ENCODE results near the gene EXOC3L4.

The EXOC3L4 gene

DNA sequence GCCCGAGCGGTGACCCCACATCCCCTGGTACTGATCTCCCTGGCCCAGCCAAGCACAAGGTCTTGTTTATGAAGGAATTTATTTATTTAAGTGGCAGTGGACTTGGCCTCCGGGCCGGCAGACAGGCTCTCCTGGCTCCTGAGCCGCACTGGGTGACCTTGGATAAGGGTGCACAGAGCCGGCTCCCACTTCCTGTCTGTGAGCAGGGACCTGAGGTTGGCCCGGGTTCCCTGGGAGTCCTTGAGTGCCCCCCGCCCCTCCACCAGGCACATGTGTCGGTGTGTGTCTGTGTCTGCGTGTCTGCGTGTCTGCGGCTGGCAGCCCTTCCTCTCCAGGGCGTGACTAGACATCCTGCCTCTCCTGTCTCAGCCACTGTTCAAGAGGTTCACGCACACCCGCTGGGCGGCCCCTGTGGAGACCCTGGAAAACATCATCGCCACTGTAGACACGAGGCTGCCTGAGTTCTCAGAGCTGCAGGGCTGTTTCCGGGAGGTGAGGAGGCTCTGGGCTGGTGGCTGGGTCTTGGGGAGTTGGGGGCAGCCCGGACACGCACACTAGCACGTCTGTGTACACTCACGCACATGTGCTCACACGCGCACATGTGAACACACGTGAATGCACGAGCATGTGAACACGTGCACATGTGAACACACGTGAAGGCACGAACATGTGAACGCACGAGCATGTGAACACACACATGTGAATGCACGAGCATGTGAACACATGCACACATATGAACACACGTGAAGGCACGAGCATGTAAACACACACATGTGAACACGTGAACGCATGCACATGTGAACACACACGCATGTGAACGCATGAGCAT, 38.1 kb downstream of the EXOC3L4 start:
- peak overlapping the region; percentile 82 for H3K27ac ChIP-seq
- TF ChIP-seq, protein P1, sequence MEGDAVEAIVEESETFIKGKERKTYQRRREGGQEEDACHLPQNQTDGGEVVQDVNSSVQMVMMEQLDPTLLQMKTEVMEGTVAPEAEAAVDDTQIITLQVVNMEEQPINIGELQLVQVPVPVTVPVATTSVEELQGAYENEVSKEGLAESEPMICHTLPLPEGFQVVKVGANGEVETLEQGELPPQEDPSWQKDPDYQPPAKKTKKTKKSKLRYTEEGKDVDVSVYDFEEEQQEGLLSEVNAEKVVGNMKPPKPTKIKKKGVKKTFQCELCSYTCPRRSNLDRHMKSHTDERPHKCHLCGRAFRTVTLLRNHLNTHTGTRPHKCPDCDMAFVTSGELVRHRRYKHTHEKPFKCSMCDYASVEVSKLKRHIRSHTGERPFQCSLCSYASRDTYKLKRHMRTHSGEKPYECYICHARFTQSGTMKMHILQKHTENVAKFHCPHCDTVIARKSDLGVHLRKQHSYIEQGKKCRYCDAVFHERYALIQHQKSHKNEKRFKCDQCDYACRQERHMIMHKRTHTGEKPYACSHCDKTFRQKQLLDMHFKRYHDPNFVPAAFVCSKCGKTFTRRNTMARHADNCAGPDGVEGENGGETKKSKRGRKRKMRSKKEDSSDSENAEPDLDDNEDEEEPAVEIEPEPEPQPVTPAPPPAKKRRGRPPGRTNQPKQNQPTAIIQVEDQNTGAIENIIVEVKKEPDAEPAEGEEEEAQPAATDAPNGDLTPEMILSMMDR (conservative IDR thresholded peaks at IDR 0.05): no peak

DNA sequence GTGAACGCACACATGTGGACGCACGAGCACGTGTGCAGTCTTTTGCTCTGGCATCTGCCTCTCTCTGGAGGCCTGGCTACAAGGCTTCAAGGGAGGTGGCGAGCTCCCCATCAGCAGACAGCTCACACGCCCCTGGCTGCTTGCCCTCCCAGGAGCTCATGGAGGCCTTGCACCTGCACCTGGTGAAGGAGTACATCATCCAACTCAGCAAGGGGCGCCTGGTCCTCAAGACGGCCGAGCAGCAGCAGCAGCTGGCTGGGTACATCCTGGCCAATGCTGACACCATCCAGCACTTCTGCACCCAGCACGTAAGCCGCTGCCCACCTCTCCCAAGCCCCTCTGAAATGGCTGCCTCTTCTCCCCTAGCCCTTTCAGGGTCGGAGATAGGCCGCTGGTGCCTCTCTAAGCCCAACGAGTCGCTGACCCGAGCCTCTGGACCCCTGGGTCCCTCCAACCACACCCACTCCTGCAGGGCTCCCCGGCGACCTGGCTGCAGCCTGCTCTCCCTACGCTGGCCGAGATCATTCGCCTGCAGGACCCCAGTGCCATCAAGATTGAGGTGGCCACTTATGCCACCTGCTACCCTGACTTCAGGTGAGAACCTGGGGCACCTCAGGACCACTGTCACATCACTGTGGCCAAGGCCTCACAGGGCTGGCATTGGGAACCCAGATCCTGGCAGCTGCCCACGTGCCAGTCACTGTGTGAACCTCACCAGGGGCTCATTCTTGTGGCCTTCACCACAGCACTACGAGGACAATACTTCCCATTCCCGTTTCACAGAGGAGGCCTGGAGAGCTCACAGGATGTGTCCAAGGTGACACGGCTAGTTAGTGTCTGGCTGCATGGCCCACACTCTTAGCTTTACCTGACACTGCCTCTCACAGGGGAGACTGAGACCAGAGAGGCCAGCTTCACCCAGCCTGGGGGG, 39.0 kb downstream of the EXOC3L4 start:
- peak overlapping the region; percentile 82; the same call in 1 of the 2 replicates for H3K27ac ChIP-seq
- TF ChIP-seq, protein P1 (conservative IDR thresholded peaks at IDR 0.05): no peak

DNA sequence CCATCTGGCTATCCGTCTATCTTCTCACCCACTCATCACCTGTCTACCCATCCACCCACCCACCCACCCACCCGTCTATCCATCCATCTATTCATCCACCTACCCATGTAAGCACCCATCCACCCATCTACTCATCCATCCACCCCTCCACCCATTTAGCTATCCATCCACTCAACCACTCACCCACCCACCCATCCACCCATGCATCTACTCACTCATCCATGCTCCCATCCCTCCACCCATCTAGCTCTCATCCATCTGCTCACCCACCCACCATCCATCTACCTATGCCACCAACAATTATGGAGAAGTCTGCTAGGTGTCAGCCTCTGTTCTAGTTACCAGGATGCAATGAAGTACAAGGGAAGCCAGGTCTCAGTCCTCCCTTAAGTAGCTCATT, 39.9 kb downstream of the EXOC3L4 start:
- no peak overlapping the region for H3K27ac ChIP-seq

DNA sequence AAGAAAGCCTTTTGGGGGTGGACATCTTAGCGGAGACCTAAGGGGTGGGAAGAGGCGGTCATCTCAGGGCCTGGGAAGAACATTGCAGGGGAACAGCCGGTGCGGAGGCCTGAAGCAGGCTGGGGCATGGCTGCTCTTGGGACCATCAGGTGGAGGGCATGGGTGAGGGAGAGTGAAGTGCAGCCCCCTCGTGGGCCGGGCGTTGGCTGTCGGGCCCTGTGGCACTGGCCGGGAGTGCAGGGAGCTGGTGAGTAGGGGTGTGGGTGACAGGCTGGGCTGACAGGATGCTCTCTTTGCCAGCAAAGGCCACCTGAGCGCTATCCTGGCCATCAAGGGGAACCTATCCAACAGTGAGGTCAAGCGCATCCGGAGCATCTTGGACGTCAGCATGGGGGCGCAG, 40.4 kb downstream of the EXOC3L4 start:
- TF ChIP-seq, protein P1 (conservative IDR thresholded peaks at IDR 0.05): no peak

More for the DNA sequence above, 39.9 kb downstream of the EXOC3L4 start:
- TF ChIP-seq, protein P1 (conservative IDR thresholded peaks at IDR 0.05): no peak

DNA sequence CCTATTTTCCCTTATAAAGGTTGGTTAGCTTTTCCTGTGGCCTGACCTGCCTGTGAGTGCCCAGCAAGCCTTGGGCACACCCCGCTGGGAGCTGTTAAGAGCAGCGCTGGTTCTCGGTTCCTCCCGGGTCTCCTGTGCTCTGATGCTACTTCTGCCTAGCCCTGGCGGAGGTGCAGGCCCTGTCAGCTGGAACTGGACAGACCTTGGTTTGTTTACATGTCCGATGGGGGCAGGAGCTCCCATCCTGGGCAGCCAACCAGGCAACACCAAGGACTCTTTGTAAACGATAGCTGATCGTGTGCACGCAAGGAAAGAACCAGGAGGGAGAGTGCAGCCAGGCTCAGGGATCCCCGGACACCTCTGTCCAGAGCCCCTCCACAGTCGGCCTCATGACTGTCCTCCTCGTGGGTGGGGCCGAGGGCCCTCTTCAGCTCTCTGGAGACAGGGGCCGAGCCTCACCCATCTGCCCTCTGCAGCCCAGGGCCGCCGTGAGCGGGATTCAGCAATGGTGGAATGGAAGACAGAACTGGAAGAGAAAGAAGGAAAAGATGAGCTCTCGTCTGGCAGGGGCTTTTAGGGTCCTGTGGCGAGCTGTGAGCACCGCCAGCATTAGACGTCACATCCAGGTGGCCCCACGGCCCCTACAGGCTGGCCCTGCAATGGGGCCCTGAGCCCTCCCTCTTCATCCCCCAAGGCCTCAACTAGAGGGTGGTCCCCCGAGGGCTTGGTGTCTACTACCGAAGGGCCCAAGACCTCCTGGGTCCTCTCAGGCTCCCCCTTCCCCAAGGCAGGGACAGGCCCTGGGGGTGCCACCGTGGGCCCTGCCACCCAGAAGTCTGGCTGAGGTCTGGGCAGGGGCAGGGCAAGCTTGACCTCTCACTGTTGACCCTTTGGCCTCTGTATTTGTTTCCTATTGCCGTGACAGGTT, 41.1 kb downstream of the EXOC3L4 start:
- peak overlapping the region; percentile 16; the same call in 1 of the 2 replicates for H3K27ac ChIP-seq
- TF ChIP-seq, protein P1 (conservative IDR thresholded peaks at IDR 0.05): no peak

More for the DNA sequence above, 40.4 kb downstream of the EXOC3L4 start:
- H3K27ac ChIP-seq: no peak overlapping the region

DNA sequence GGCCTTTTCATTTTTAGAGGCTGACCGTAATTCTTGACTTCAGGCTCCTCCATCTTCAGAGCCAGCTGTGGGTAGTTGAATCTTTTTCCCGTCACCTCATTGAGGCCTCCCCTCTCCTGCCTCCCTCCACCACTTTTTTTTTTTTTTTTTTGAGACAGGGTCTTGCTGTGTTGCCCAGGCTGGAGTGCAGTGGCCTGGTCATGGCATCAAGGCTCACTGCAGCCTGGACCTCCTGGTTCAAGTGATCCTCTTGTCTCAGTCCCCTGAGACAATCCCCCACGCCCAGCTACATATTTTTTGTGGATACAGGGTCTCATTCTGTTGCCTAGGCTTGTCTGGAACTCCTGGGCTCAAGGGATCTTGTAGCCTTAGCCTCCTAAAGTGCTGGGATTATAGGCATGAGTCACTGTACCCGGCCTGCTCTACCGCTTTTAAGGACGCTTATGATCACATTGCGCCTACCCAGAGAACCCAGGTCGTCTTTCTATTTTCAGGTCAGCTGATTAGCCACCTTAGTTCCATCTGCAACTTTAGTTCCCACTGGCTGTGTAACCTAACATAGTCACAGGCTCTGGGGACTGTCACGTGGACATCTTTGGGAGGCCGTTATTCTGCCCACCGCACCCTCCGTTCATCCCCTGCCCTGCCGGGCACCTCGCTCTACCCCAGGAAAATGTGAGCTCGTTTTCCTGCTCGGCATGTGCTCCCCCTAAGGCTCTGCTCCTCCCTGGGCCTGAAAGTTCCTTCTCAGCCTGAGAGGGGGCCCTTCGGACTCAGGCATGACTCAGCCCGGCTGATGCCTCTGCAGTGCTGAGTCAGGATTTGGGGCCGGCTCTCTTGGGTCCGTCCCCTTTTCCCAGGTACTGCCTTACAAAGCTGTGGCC, 42.1 kb downstream of the EXOC3L4 start:
- TF ChIP-seq, protein P1 (conservative IDR thresholded peaks at IDR 0.05): no peak
- H3K27ac ChIP-seq: peak overlapping the region; percentile 16; the same call in 1 of the 2 replicates
